Gastroesophageal sphincter (tissue), 3 donors: Measurements from ENCODE around the gene SAMM50.

Experiments
- EP300 ChIP-seq: sonication (generic); formaldehyde crosslinking; IDR thresholded peaks from one replicate; pipeline ENCODE4 v1.6.1; 2017; ENCODE audit warnings: antibody characterized with exemption, mild to moderate bottlenecking
- POLR2A ChIP-seq, 2 donors: fragments of 450-650 bp; IDR thresholded peaks; one replicate each; pipeline ENCODE4 v1.6.1; 2017; ENCODE audit warnings: antibody characterized with exemption in 2 of 2, mild to moderate bottlenecking in 2 of 2, moderate library complexity in 1 of 2
- TF ChIP-seq, protein P1 (sequence below), 4 experiments: fragments of 200-600 bp in 2 of 4; fragments of 450-650 bp in 2 of 4; sonication (generic) in 1 of 4; IDR thresholded peaks; one replicate each; pipeline ENCODE4 v1.5.1; 2017 to 2019; ENCODE audit warnings: antibody characterized with exemption in 4 of 4, mild to moderate bottlenecking in 2 of 4, moderate library complexity in 2 of 4

DNA sequence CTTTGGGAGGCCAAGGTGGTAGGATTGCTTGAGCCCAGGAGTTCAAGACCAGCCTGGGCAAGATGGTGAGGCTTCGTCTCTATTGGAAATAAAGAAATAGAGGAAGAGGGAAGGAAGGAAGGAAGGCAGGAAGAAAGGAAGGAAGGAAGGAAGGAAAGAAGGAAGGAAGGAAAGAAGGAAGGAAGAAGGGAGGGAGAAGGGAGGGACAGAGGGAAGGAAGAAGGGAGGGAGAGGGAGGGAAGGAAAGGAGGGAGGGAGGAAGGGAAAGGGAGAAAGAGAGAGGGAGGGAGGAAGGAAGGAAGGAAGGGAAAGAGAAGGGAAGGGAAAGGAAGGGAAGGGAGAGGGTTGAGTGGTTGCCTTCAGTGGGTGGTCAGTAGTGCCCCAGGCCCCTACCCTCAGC lies 45.5 kb upstream of the SAMM50 start:
- TF ChIP-seq EP300 (no peak), POLR2A (IDR thresholded peaks at IDR 0.05) (no peak)
- TF ChIP-seq, protein P1, sequence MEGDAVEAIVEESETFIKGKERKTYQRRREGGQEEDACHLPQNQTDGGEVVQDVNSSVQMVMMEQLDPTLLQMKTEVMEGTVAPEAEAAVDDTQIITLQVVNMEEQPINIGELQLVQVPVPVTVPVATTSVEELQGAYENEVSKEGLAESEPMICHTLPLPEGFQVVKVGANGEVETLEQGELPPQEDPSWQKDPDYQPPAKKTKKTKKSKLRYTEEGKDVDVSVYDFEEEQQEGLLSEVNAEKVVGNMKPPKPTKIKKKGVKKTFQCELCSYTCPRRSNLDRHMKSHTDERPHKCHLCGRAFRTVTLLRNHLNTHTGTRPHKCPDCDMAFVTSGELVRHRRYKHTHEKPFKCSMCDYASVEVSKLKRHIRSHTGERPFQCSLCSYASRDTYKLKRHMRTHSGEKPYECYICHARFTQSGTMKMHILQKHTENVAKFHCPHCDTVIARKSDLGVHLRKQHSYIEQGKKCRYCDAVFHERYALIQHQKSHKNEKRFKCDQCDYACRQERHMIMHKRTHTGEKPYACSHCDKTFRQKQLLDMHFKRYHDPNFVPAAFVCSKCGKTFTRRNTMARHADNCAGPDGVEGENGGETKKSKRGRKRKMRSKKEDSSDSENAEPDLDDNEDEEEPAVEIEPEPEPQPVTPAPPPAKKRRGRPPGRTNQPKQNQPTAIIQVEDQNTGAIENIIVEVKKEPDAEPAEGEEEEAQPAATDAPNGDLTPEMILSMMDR (IDR thresholded peaks at IDR 0.05), result no peak
